G401.6 (cell line): ENCODE results near the gene OCSTAMP.

Experiments
- FAIRE-seq: peaks from 2 replicates; lab custom pipeline; 2012; peaks lifted over from hg19 to GRCh38; lab: Jason Lieb, UNC

Gene OCSTAMP

GRCh38 chr20:46550461-46550860 lies at the start of gene OCSTAMP:
TSS of gene OCSTAMP (minus strand) at chr20:46550654. CDS start at chr20:46550560, 94 bp downstream.
- no peak for FAIRE-seq

- FAIRE-seq: no peak
Measured at GRCh38 chr20:46599227-46599987, 49.0 kb upstream of the OCSTAMP start.

- no peak for FAIRE-seq
Measured at GRCh38 chr20:46595933-46596332, 45.5 kb upstream of the OCSTAMP start.

GRCh38 chr20:46594725-46595124 lies 44.3 kb upstream of the OCSTAMP start:
- no peak for FAIRE-seq

GRCh38 chr20:46592580-46593362 lies 42.3 kb upstream of the OCSTAMP start:
- FAIRE-seq: no peak

GRCh38 chr20:46590443-46590842 lies 40.0 kb upstream of the OCSTAMP start:
- no peak for FAIRE-seq

- no peak for FAIRE-seq
Measured at GRCh38 chr20:46588532-46589511, 38.4 kb upstream of the OCSTAMP start.

- FAIRE-seq: no peak
Measured at GRCh38 chr20:46587986-46588385, 37.5 kb upstream of the OCSTAMP start.

GRCh38 chr20:46586724-46587123 lies 36.3 kb upstream of the OCSTAMP start:
- no peak for FAIRE-seq

GRCh38 chr20:46584508-46584907 lies 34.1 kb upstream of the OCSTAMP start:
- no peak for FAIRE-seq

- no peak for FAIRE-seq
Measured at GRCh38 chr20:46583411-46584214, 33.2 kb upstream of the OCSTAMP start.

- FAIRE-seq: no peak
Measured at GRCh38 chr20:46582648-46583047, 32.2 kb upstream of the OCSTAMP start.

GRCh38 chr20:46581391-46581790 lies 30.9 kb upstream of the OCSTAMP start:
- FAIRE-seq: no peak

- FAIRE-seq: no peak
Measured at GRCh38 chr20:46580613-46581205, 30.3 kb upstream of the OCSTAMP start.

- no peak for FAIRE-seq
Measured at GRCh38 chr20:46578745-46579144, 28.3 kb upstream of the OCSTAMP start.

- FAIRE-seq: no peak
Measured at GRCh38 chr20:46576774-46577395, 26.4 kb upstream of the OCSTAMP start.

GRCh38 chr20:46575937-46576461 lies 25.5 kb upstream of the OCSTAMP start:
- no peak for FAIRE-seq

- no peak for FAIRE-seq
Measured at GRCh38 chr20:46575394-46575793, 24.9 kb upstream of the OCSTAMP start.

GRCh38 chr20:46573788-46574584 lies 23.5 kb upstream of the OCSTAMP start:
- no peak for FAIRE-seq

GRCh38 chr20:46573234-46573633 lies 22.8 kb upstream of the OCSTAMP start:
- no peak for FAIRE-seq
